H1 (cell line): ENCODE data around the gene VPS13D. TPM values are rescaled to one million over a fixed set of nuclear protein-coding genes. Genes with fewer than 3 reads are reported as not detected.

Source experiments
- CTCF ChIA-PET: fragments of 300-600 bp; sonication (Branson Sonifier 250); formaldehyde crosslinking; loops from one replicate; lab custom pipeline; 2021; ENCODE audit not compliant: partially characterized antibody; lab: Charles Lee
- POLR2A ChIA-PET: fragments of 300-600 bp; sonication (Branson Sonifier 250); formaldehyde crosslinking; loops from one replicate; lab custom pipeline; 2021; ENCODE audit warnings: inconsistent platforms; ENCODE audit not compliant: partially characterized antibody; lab: Charles Lee
- DNase-seq, 2 experiments: peaks; one replicate each; pipeline versions ENCODE4 v3.0.0 to v3.0.0-alpha.2; 2010 to 2022; ENCODE audit warnings: low spot score in 2 of 2, low read depth in 1 of 2, mixed read lengths in 1 of 2
- FAIRE-seq: peaks from 2 replicates; lab custom pipeline; 2011; peaks lifted over from hg19 to GRCh38; lab: Jason Lieb, UNC
- H2AFZ ChIP-seq: 2 replicates; pipeline ENCODE4 v1.8.1; 2012; ENCODE audit warnings: low read length, inconsistent platforms
- H2AK5ac ChIP-seq: 2 replicates; pipeline ENCODE4 v1.6.1; 2013; ENCODE audit warnings: low read depth, low read length
- H2BK120ac ChIP-seq: replicated peaks from 2 replicates; pipeline ENCODE3; 2013; ENCODE audit warnings: low read depth, low read length, inconsistent platforms
- H2BK12ac ChIP-seq: 2 replicates; pipeline ENCODE4 v1.6.1; 2013; ENCODE audit warnings: low read depth, low read length
- H2BK15ac ChIP-seq: 2 replicates; pipeline ENCODE4 v1.6.1; 2013; ENCODE audit warnings: low read length
- H2BK20ac ChIP-seq: 2 replicates; pipeline ENCODE4 v1.6.1; 2013; ENCODE audit warnings: low read length
- H2BK5ac ChIP-seq: 2 replicates; pipeline ENCODE4 v1.6.1; 2013; ENCODE audit warnings: low read depth, low read length
- H3K14ac ChIP-seq: 2 replicates; pipeline ENCODE4 v1.6.1; 2013; ENCODE audit warnings: inconsistent platforms; ENCODE audit not compliant: insufficient read length
- H3K18ac ChIP-seq: 2 replicates; pipeline ENCODE4 v1.6.1; 2013; ENCODE audit warnings: low read length; ENCODE audit errors: extremely low read depth
- H3K23ac ChIP-seq: 2 replicates; pipeline ENCODE4 v1.6.1; 2013; ENCODE audit warnings: inconsistent platforms; ENCODE audit not compliant: insufficient read length
- H3K23me2 ChIP-seq: 2 replicates; pipeline ENCODE4 v1.6.1; 2013; ENCODE audit warnings: low read depth, low read length
- H3K27ac ChIP-seq: 2 replicates; pipeline ENCODE4 v1.6.1; 2011; ENCODE audit warnings: low read depth, low read length, inconsistent platforms
- H3K27me3 ChIP-seq, 4 experiments: replicated peaks in 1 of 4; 1 replicate in 1 of 4; 2 replicates in 3 of 4; pipeline versions ENCODE4 v1.6.1 to v1.8.1; 2011 to 2013; ENCODE audit warnings: low read length in 3 of 4, mild to moderate bottlenecking in 3 of 4, inconsistent platforms in 2 of 4, mixed read lengths in 2 of 4, moderate library complexity in 1 of 4; ENCODE audit not compliant: control insufficient read depth in 3 of 4, insufficient read depth in 3 of 4; ENCODE audit errors: extremely low read depth in 1 of 4
- H3K36me3 ChIP-seq, 4 experiments: 2 replicates each; pipeline versions ENCODE4 v1.6.1 to v1.8.1; 2011 to 2013; ENCODE audit warnings: mild to moderate bottlenecking in 4 of 4, low read length in 3 of 4, moderate library complexity in 2 of 4, control low read depth in 1 of 4, inconsistent platforms in 1 of 4; ENCODE audit not compliant: insufficient read depth in 4 of 4, control insufficient read depth in 2 of 4
- H3K4ac ChIP-seq: replicated peaks from 2 replicates; pipeline ENCODE3; 2013; ENCODE audit warnings: low read length, low read depth, mixed read lengths, inconsistent platforms; ENCODE audit not compliant: insufficient read length
- H3K4me1 ChIP-seq, 4 experiments: replicated peaks in 1 of 4; 1 replicate in 1 of 4; 2 replicates in 3 of 4; pipeline versions ENCODE4 v1.6.1 to v1.8.1; 2011 to 2013; ENCODE audit warnings: low read length in 3 of 4, inconsistent platforms in 2 of 4, mixed read lengths in 1 of 4; ENCODE audit not compliant: insufficient read depth in 4 of 4, control insufficient read depth in 3 of 4
- H3K4me2 ChIP-seq, 2 experiments: 2 replicates each; pipeline versions ENCODE4 v1.6.1 to v1.8.1; 2011 to 2013; ENCODE audit warnings: low read depth in 2 of 2, low read length in 2 of 2, control low read depth in 1 of 2, inconsistent platforms in 1 of 2, mild to moderate bottlenecking in 1 of 2; ENCODE audit not compliant: insufficient read depth in 1 of 2
- H3K4me3 ChIP-seq, 4 experiments: fragments of 200-600, 300-600 bp in 1 of 4; sonication (generic), shearing (Covaris generic), sonication (Bioruptor Twin) in 1 of 4; 2 replicates each; pipeline versions ENCODE4 v1.5.1 to v1.8.1; 2011 to 2016; ENCODE audit warnings: low read length in 4 of 4, low read depth in 3 of 4, control low read depth in 2 of 4, inconsistent platforms in 2 of 4, mild to moderate bottlenecking in 2 of 4, mixed read lengths in 1 of 4, moderate library complexity in 1 of 4; ENCODE audit not compliant: insufficient read depth in 2 of 4; ENCODE audit errors: extremely low read depth in 1 of 4
- H3K56ac ChIP-seq: replicated peaks from 2 replicates; pipeline ENCODE3; 2013; ENCODE audit warnings: low read depth, mild to moderate bottlenecking, mixed read lengths, low read length, inconsistent platforms; ENCODE audit not compliant: insufficient read length
- H3K79me1 ChIP-seq: 2 replicates; pipeline ENCODE4 v1.6.1; 2013; ENCODE audit warnings: low read depth, low read length, control low read depth
- H3K79me2 ChIP-seq, 2 experiments: 2 replicates each; pipeline versions ENCODE4 v1.6.1 to v1.8.1; 2012 to 2013; ENCODE audit warnings: low read length in 2 of 2, mild to moderate bottlenecking in 2 of 2, inconsistent platforms in 1 of 2; ENCODE audit not compliant: insufficient read depth in 2 of 2, control insufficient read depth in 1 of 2
- H3K9ac ChIP-seq, 4 experiments: replicated peaks in 1 of 4; 1 replicate in 1 of 4; 2 replicates in 3 of 4; pipeline versions ENCODE4 v1.6.1 to v1.8.1; 2011 to 2013; ENCODE audit warnings: low read depth in 3 of 4, low read length in 3 of 4, control low read depth in 2 of 4, mild to moderate bottlenecking in 2 of 4, moderate library complexity in 2 of 4, inconsistent platforms in 1 of 4; ENCODE audit errors: extremely low read depth in 1 of 4
- H3K9me3 ChIP-seq, 2 experiments: 2 replicates each; pipeline versions ENCODE4 v1.6.1 to v1.8.1; 2012 to 2013; ENCODE audit warnings: mild to moderate bottlenecking in 2 of 2, moderate library complexity in 2 of 2, control low read depth in 1 of 2, inconsistent platforms in 1 of 2, low read depth in 1 of 2, low read length in 1 of 2, mixed read lengths in 1 of 2; ENCODE audit not compliant: insufficient read depth in 2 of 2
- H4K20me1 ChIP-seq, 2 experiments: replicated peaks in 1 of 2; 2 replicates each; pipeline versions ENCODE3 to v1.8.1; 2011 to 2013; ENCODE audit warnings: inconsistent platforms in 2 of 2, low read length in 2 of 2, mild to moderate bottlenecking in 1 of 2; ENCODE audit not compliant: insufficient read depth in 2 of 2, control insufficient read depth in 1 of 2
- H4K5ac ChIP-seq: 2 replicates; pipeline ENCODE4 v1.6.1; 2013; ENCODE audit warnings: low read length, low read depth, mixed read lengths, inconsistent platforms; ENCODE audit not compliant: insufficient read length
- H4K8ac ChIP-seq: 2 replicates; pipeline ENCODE4 v1.8.0; 2013; ENCODE audit warnings: mild to moderate bottlenecking, moderate library complexity, low read length, inconsistent platforms; ENCODE audit not compliant: insufficient read depth; ENCODE audit errors: extremely low read depth
- H4K91ac ChIP-seq: replicated peaks from 2 replicates; pipeline ENCODE3; 2013; ENCODE audit warnings: low read length, mixed read lengths, inconsistent platforms; ENCODE audit not compliant: insufficient read length
- ASH2L ChIP-seq: fragments of 200-600, 300-600 bp; sonication (generic); IDR thresholded peaks from one replicate; pipeline ENCODE4 v1.7.1; 2017; ENCODE audit warnings: low read length
- BCL11A ChIP-seq, 2 experiments: IDR thresholded peaks; one replicate each; pipeline ENCODE4 v1.6.1; 2011; ENCODE audit warnings: low read depth in 2 of 2, low read length in 2 of 2, mild to moderate bottlenecking in 2 of 2
- CEBPB ChIP-seq: IDR thresholded peaks from 2 replicates; pipeline ENCODE4 v1.6.1; 2012; ENCODE audit warnings: low read depth, low read length
- GTF2F1 ChIP-seq: IDR thresholded peaks from 2 replicates; pipeline ENCODE4 v1.6.1; 2012; ENCODE audit warnings: low read depth, low read length, improper control_type of control experiment, borderline replicate concordance
- HDAC6 ChIP-seq: IDR thresholded peaks from one replicate; pipeline ENCODE4 v1.7.1; 2012; ENCODE audit warnings: low read depth, mild to moderate bottlenecking, inconsistent platforms, low read length, moderate library complexity
- KDM5A ChIP-seq: fragments of 200-600 bp; IDR thresholded peaks from 2 replicates; pipeline ENCODE4 v1.7.1; 2012; ENCODE audit warnings: mild to moderate bottlenecking, low read length, inconsistent platforms, mixed read lengths
- NANOG ChIP-seq: IDR thresholded peaks from 2 replicates; pipeline ENCODE4 v1.6.1; 2011; ENCODE audit warnings: low read length, low read depth, mild to moderate bottlenecking, inconsistent platforms; ENCODE audit not compliant: insufficient read depth, poor library complexity, severe bottlenecking
- NRF1 ChIP-seq: IDR thresholded peaks from 2 replicates; pipeline ENCODE4 v1.6.1; 2011; ENCODE audit warnings: mild to moderate bottlenecking, low read depth, low read length, improper control_type of control experiment
- SIX5 ChIP-seq: IDR thresholded peaks from 2 replicates; pipeline ENCODE4 v1.6.1; 2011; ENCODE audit warnings: mild to moderate bottlenecking, low read depth, low read length
- SUZ12 ChIP-seq: fragments of 200-600 bp; sonication (generic); IDR thresholded peaks from 2 replicates; pipeline ENCODE4 v1.6.1; 2012; ENCODE audit warnings: mild to moderate bottlenecking, inconsistent platforms, low read length, moderate library complexity, mixed read lengths
- TAF1 ChIP-seq: IDR thresholded peaks from 2 replicates; pipeline ENCODE4 v1.6.1; 2011; ENCODE audit warnings: mild to moderate bottlenecking, low read depth, low read length
- TBP ChIP-seq: IDR thresholded peaks from 2 replicates; pipeline ENCODE4 v1.6.1; 2011; ENCODE audit warnings: low read depth, low read length, improper control_type of control experiment
- YY1 ChIP-seq: IDR thresholded peaks from 2 replicates; pipeline ENCODE4 v1.6.1; 2011; ENCODE audit warnings: low read depth, mild to moderate bottlenecking, low read length
- ZNF274 ChIP-seq: IDR thresholded peaks from 2 replicates; pipeline ENCODE4 v1.7.0; 2012; ENCODE audit warnings: low read length, borderline replicate concordance; ENCODE audit errors: extremely low read depth
- WGBS, 2 experiments: shearing (Covaris generic) in 1 of 2; methylation state at CpG; one replicate each; pipeline versions ENCODE4 v1.1.6 to v1.1.7; 2013 to 2015; ENCODE audit warnings: low lambda C conversion rate in 2 of 2, mixed read lengths in 2 of 2, inconsistent platforms in 1 of 2, low coverage in 1 of 2, missing lambda C conversion rate in 1 of 2; ENCODE audit not compliant: insufficient replicate concordance in 2 of 2, insufficient coverage in 1 of 2, insufficient read length in 1 of 2; ENCODE audit errors: extremely low coverage in 1 of 2, missing lambda C conversion rate in 1 of 2; 5-methylcytosine and 5-hydroxymethylcytosine counted together
- polyA plus RNA-seq, 7 experiments: library from polyadenylated mRNA; depleted of rRNA in 3 of 7; stranded (reverse) in 5 of 7; unstranded in 2 of 7; fragments of >200 nt in 5 of 7; fragments of 200-250 nt in 2 of 7; gene quantifications; 1 replicate in 5 of 7; 2 replicates in 1 of 7; 4 replicates in 1 of 7; pipeline versions ENCODE4 v1.2.1 to v1.2.3, GENCODE V29; 2011 to 2013; ENCODE audit warnings: missing spikeins in 2 of 7, mixed read lengths in 2 of 7
- total RNA-seq: library from RNA; stranded (reverse); fragmentation: NEBNext Ultra II Directional; extraction: Animal tissue kit (Norgen Biotek cat#: 25700); gene quantifications from 2 replicates; pipeline ENCODE4 v1.2.1, GENCODE V29; 2021

The VPS13D gene
- total and polyA plus RNA-seq, 2 of the 8 experiments (the other 6 are each of a cell fraction or from before 2014, with no cell fraction given): 10.9 to 31.2 TPM

DNA sequence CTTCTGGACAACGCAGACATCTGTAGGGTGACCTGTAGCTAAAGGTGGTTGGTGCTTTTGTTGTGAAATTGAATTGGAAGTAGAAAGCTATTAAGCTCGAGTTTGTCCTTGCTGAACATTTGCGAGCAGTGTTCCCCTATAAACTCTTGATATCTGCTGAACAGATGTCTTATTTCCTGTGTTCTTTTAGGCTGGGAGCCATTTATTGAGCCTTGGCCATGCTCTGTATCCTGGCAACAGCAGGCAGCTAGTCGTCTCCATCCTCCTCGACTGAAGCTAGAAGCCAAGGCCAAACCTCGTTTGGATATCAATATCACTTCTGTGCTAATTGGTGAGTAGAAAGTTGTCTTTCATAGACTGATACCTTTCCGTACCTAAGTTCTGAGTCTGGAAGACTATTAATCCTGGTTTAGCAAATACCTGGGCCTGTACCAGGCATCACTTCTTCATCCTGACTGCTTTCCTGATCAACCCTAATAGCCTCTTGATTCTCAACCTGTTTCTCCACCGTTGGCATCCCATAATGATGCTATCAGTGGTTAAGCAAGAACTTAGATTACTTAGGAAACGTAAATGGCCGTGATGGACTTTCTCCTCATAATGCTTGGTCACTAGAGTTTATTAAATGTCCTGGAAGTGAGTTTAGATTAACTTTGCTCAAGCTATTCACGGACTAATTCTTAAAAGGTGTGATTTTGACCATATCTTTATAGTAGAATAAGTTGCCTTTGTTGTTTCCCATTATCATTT lies 103.4 kb downstream of the VPS13D start:
- Histone ChIP-seq H4K5ac (no peak overlapping the region), H3K36me3 (peaks cover 0 to 24% (median 11%) of the 10 kb centered on the region in 4 experiments; a peak in 5 of 8 replicates), H3K23ac (no peak overlapping the region), H2BK12ac (no peak overlapping the region), H3K27ac (no peak overlapping the region), H3K9me3 (no peaks in the 10 kb centered on the region), H3K79me1 (no peaks in the 10 kb centered on the region), H3K27me3 (no peaks in the 10 kb centered on the region), H3K4me2 (no peak overlapping the region), H4K91ac (no peak overlapping the region), H2BK20ac (no peak overlapping the region), H3K79me2 (no peaks in the 10 kb centered on the region), H2BK15ac (no peak overlapping the region), H2AFZ (no peak overlapping the region), H2BK5ac (no peak overlapping the region), H3K14ac (no peak overlapping the region), H2BK120ac (no peak overlapping the region), H3K4me1 (no peaks in the 10 kb centered on the region), H3K56ac (no peak overlapping the region), H2AK5ac (no peak overlapping the region), H3K4ac (no peak overlapping the region), H3K4me3 (no peak overlapping the region), H3K9ac (no peak overlapping the region), H4K20me1 (no peaks in the 10 kb centered on the region), H3K18ac (no peak overlapping the region), H4K8ac (no peak overlapping the region; the same call in 1 of the 2 replicates), H3K23me2 (no peaks in the 10 kb centered on the region)
- no peak for DNase-seq
- ChIA-PET POLR2A (no interaction called here), CTCF (interaction anchor here (0.7 to 0.9 kb wide), 2 partner anchors 10 to 326 kb away, joined by 3 to 4 read pairs; no protein-coding TSS in a partner anchor)
- WGBS, 2 experiments: 86% methylated on average over 11 of the region's 11 CpGs; no CpG with 5 or more reads in 1 of the 2 experiments
- no peak for FAIRE-seq
- TF ChIP-seq ZNF274 (no peak), YY1 (no peak), KDM5A (no peak), HDAC6 (no peak), BCL11A (IDR thresholded peaks at IDR 0.05; ENCODE audit: low read depth in 2 of 2, low read length in 2 of 2) (no peak), NANOG (no peak), GTF2F1 (no peak), ASH2L (no peak), NRF1 (no peak), TBP (no peak), SIX5 (no peak), CEBPB (no peak), SUZ12 (no peak), TAF1 (no peak)
